Subcutaneous adipose tissue (tissue), 4 donors: ENCODE results near the gene MSMB. TPM values are rescaled to one million over a fixed set of nuclear protein-coding genes. Genes with fewer than 3 reads are reported as not detected.

Experiments
- CTCF ChIP-seq: fragments of 450-650 bp; IDR thresholded peaks from one replicate; pipeline ENCODE4 v1.5.1; 2016; ENCODE audit warnings: low read depth, mild to moderate bottlenecking, control low read depth, antibody characterized with exemption, moderate library complexity
- total RNA-seq, 4 donors: library from RNA; depleted of rRNA; stranded (reverse); fragments of >200 nt; gene quantifications; one replicate each; pipeline ENCODE4 v1.1.0, GENCODE V29; 2016

MSMB gene
- total RNA-seq, 4 donors from 2014 or later = not detected

- no peak for TF ChIP-seq CTCF
These were observed 44.3 kb upstream of the MSMB start for GRCh38 chr10:46090258-46090812.

DNA sequence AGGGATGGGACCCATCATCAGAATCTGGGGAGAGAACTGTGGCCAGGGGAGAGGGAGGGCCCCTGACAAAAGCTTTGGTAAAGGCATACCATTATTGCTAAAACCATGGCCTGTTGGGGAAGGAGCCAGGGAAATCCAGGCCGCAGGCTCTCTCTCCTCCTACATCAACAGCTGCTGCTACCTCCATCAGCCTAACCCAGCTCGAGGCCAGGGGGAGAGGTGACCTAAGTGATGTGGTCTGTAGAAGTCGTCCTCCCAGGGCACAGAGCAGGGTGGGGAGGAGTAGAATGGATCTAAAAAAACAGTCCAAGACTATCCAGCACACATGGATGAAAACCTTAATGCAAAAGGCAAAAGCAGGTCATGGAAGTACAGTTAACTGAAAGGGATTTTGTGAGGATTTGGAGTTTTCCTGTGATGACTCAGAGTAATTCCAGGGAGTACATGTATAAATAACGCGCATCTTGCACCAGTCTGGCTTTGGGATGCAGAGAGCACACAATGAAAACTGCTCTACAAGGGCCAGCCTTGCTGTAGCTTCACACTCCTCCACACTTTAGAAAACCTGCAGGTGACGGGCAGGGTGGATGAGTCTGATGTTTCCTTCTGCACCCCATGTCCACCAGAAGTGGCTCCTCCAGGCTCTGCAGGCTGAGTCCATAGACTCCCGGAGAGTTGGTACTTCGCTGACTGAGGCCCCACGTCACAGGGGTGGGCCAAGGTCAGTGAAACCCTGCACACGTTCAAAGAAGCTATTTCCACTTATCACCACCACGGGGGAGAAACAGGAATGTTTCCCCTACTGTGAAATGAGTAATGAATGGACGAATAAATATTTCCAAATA lies 38.5 kb upstream of the MSMB start:
- no peak for TF ChIP-seq CTCF

DNA sequence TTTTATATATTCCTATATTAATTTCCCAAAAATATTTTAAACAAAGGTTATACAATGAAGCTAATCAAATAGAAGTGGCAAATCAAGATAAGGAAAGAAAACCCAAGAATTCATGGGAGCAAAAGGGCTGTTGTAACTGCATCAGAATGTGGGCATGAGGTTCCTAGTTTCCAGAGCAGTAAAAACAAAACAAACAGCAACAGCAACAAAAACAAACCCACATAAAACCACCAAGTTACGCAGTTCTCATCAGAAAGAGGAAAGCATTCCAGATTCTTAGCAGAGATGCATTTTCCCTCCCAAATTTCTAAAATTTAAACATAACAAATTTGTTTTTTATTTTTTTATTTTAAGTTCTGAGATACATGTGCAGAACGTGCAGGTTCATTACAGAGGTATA lies 34.8 kb upstream of the MSMB start:
- TF ChIP-seq CTCF = no peak

- TF ChIP-seq CTCF = no peak
These were observed 33.9 kb upstream of the MSMB start for GRCh38 chr10:46079831-46080585.

DNA sequence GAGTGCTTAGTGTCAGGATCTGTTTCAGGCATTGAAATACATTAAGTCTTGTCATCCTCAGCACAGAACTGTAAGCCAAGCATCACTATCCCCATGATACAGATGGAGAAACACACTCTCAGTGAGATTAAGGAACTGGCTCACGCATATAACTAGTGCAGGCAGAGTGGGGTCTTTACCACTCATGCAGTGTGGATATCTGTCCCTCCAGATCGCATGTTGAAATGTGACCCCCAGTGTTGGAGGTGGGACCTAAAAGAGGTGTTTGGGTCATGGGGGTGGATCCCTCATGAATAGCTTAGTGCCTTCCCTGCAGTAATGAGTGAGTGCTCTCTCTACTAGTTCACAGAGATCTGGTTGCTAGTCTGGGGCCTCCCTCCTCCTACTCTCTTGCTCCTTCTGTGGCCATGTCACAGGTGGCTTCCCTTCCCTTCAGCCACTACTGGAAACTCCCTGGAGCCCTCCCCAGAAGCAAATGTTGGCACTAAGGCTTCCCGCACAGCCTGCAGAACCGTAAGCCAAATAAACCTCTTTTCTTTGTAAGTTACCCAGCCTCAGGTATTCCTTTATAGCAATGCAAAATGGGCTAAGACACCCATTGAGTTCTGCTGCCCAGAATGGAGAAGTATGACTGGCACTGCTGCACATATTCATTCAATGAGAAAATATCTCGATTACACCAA lies 31.8 kb upstream of the MSMB start:
- no peak for TF ChIP-seq CTCF

DNA sequence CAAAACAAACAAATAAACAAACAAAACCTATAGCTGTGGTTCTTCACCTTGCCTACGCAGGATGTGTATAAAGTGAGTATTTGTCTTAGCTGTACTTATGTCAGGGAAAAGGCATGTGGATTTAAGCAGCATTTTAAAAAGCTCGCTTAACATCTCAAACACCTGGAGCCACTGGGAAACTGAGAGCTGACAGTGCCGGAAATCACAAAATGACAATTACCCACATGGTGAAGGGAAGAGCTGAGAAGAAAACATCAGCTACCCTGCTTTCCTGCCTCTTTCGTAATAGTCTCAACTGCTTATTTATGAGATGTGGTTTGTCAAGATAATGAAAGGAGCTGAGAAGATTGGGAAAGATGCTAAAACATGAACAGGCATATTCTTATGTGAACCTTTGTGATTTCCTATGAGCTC lies 31.1 kb upstream of the MSMB start:
- TF ChIP-seq CTCF = no peak

DNA sequence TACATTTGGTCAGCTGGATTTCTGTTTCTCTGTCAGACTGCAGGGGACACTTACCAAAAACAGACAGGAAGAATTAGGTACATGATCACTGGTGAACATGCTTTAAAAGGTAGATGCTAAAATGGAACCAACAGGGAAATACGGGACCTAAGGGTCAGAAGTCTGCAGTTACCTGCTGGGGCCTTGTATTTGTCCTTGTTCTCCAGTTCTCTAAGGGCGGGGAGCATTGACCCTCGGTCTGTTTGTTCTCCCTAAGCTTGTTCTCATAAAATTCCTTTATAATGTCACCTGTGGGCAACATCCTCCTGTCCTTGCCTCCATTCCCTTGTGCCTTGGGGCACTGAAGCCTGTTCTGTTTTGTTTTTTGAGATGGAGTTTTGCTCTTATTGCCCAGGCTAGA lies 29.8 kb upstream of the MSMB start:
- TF ChIP-seq CTCF = no peak
